H1 (cell line): Measurements from ENCODE around the gene MYL9. TPM values are rescaled to one million over a fixed set of nuclear protein-coding genes. Genes with fewer than 3 reads are reported as not detected.

ENCODE experiments used
- CTCF ChIA-PET: fragments of 300-600 bp; sonication (Branson Sonifier 250); formaldehyde crosslinking; loops from one replicate; lab custom pipeline; 2021; ENCODE audit not compliant: partially characterized antibody; lab: Charles Lee
- POLR2A ChIA-PET: fragments of 300-600 bp; sonication (Branson Sonifier 250); formaldehyde crosslinking; loops from one replicate; lab custom pipeline; 2021; ENCODE audit warnings: inconsistent platforms; ENCODE audit not compliant: partially characterized antibody; lab: Charles Lee
- DNase-seq, 2 experiments: peaks; one replicate each; pipeline versions ENCODE4 v3.0.0 to v3.0.0-alpha.2; 2010 to 2022; ENCODE audit warnings: low spot score in 2 of 2, low read depth in 1 of 2, mixed read lengths in 1 of 2
- FAIRE-seq: peaks from 2 replicates; lab custom pipeline; 2011; peaks lifted over from hg19 to GRCh38; lab: Jason Lieb, UNC
- H2AFZ ChIP-seq: 2 replicates; pipeline ENCODE4 v1.8.1; 2012; ENCODE audit warnings: low read length, inconsistent platforms
- H2AK5ac ChIP-seq: 2 replicates; pipeline ENCODE4 v1.6.1; 2013; ENCODE audit warnings: low read depth, low read length
- H2BK120ac ChIP-seq: replicated peaks from 2 replicates; pipeline ENCODE3; 2013; ENCODE audit warnings: low read depth, low read length, inconsistent platforms
- H2BK12ac ChIP-seq: 2 replicates; pipeline ENCODE4 v1.6.1; 2013; ENCODE audit warnings: low read depth, low read length
- H2BK15ac ChIP-seq: 2 replicates; pipeline ENCODE4 v1.6.1; 2013; ENCODE audit warnings: low read length
- H2BK20ac ChIP-seq: 2 replicates; pipeline ENCODE4 v1.6.1; 2013; ENCODE audit warnings: low read length
- H2BK5ac ChIP-seq: 2 replicates; pipeline ENCODE4 v1.6.1; 2013; ENCODE audit warnings: low read depth, low read length
- H3K14ac ChIP-seq: 2 replicates; pipeline ENCODE4 v1.6.1; 2013; ENCODE audit warnings: inconsistent platforms; ENCODE audit not compliant: insufficient read length
- H3K18ac ChIP-seq: 2 replicates; pipeline ENCODE4 v1.6.1; 2013; ENCODE audit warnings: low read length; ENCODE audit errors: extremely low read depth
- H3K23ac ChIP-seq: 2 replicates; pipeline ENCODE4 v1.6.1; 2013; ENCODE audit warnings: inconsistent platforms; ENCODE audit not compliant: insufficient read length
- H3K23me2 ChIP-seq: 2 replicates; pipeline ENCODE4 v1.6.1; 2013; ENCODE audit warnings: low read depth, low read length
- H3K27ac ChIP-seq: 2 replicates; pipeline ENCODE4 v1.6.1; 2011; ENCODE audit warnings: low read depth, low read length, inconsistent platforms
- H3K27me3 ChIP-seq, 4 experiments: replicated peaks in 1 of 4; 1 replicate in 1 of 4; 2 replicates in 3 of 4; pipeline versions ENCODE4 v1.6.1 to v1.8.1; 2011 to 2013; ENCODE audit warnings: low read length in 3 of 4, mild to moderate bottlenecking in 3 of 4, inconsistent platforms in 2 of 4, mixed read lengths in 2 of 4, moderate library complexity in 1 of 4; ENCODE audit not compliant: control insufficient read depth in 3 of 4, insufficient read depth in 3 of 4; ENCODE audit errors: extremely low read depth in 1 of 4
- H3K36me3 ChIP-seq, 4 experiments: 2 replicates each; pipeline versions ENCODE4 v1.6.1 to v1.8.1; 2011 to 2013; ENCODE audit warnings: mild to moderate bottlenecking in 4 of 4, low read length in 3 of 4, moderate library complexity in 2 of 4, control low read depth in 1 of 4, inconsistent platforms in 1 of 4; ENCODE audit not compliant: insufficient read depth in 4 of 4, control insufficient read depth in 2 of 4
- H3K4ac ChIP-seq: replicated peaks from 2 replicates; pipeline ENCODE3; 2013; ENCODE audit warnings: low read length, low read depth, mixed read lengths, inconsistent platforms; ENCODE audit not compliant: insufficient read length
- H3K4me1 ChIP-seq, 4 experiments: replicated peaks in 1 of 4; 1 replicate in 1 of 4; 2 replicates in 3 of 4; pipeline versions ENCODE4 v1.6.1 to v1.8.1; 2011 to 2013; ENCODE audit warnings: low read length in 3 of 4, inconsistent platforms in 2 of 4, mixed read lengths in 1 of 4; ENCODE audit not compliant: insufficient read depth in 4 of 4, control insufficient read depth in 3 of 4
- H3K4me2 ChIP-seq, 2 experiments: 2 replicates each; pipeline versions ENCODE4 v1.6.1 to v1.8.1; 2011 to 2013; ENCODE audit warnings: low read depth in 2 of 2, low read length in 2 of 2, control low read depth in 1 of 2, inconsistent platforms in 1 of 2, mild to moderate bottlenecking in 1 of 2; ENCODE audit not compliant: insufficient read depth in 1 of 2
- H3K4me3 ChIP-seq, 4 experiments: fragments of 200-600, 300-600 bp in 1 of 4; sonication (generic), shearing (Covaris generic), sonication (Bioruptor Twin) in 1 of 4; 2 replicates each; pipeline versions ENCODE4 v1.5.1 to v1.8.1; 2011 to 2016; ENCODE audit warnings: low read length in 4 of 4, low read depth in 3 of 4, control low read depth in 2 of 4, inconsistent platforms in 2 of 4, mild to moderate bottlenecking in 2 of 4, mixed read lengths in 1 of 4, moderate library complexity in 1 of 4; ENCODE audit not compliant: insufficient read depth in 2 of 4; ENCODE audit errors: extremely low read depth in 1 of 4
- H3K56ac ChIP-seq: replicated peaks from 2 replicates; pipeline ENCODE3; 2013; ENCODE audit warnings: low read depth, mild to moderate bottlenecking, mixed read lengths, low read length, inconsistent platforms; ENCODE audit not compliant: insufficient read length
- H3K79me1 ChIP-seq: 2 replicates; pipeline ENCODE4 v1.6.1; 2013; ENCODE audit warnings: low read depth, low read length, control low read depth
- H3K79me2 ChIP-seq, 2 experiments: 2 replicates each; pipeline versions ENCODE4 v1.6.1 to v1.8.1; 2012 to 2013; ENCODE audit warnings: low read length in 2 of 2, mild to moderate bottlenecking in 2 of 2, inconsistent platforms in 1 of 2; ENCODE audit not compliant: insufficient read depth in 2 of 2, control insufficient read depth in 1 of 2
- H3K9ac ChIP-seq, 4 experiments: replicated peaks in 1 of 4; 1 replicate in 1 of 4; 2 replicates in 3 of 4; pipeline versions ENCODE4 v1.6.1 to v1.8.1; 2011 to 2013; ENCODE audit warnings: low read depth in 3 of 4, low read length in 3 of 4, control low read depth in 2 of 4, mild to moderate bottlenecking in 2 of 4, moderate library complexity in 2 of 4, inconsistent platforms in 1 of 4; ENCODE audit errors: extremely low read depth in 1 of 4
- H3K9me3 ChIP-seq, 2 experiments: 2 replicates each; pipeline versions ENCODE4 v1.6.1 to v1.8.1; 2012 to 2013; ENCODE audit warnings: mild to moderate bottlenecking in 2 of 2, moderate library complexity in 2 of 2, control low read depth in 1 of 2, inconsistent platforms in 1 of 2, low read depth in 1 of 2, low read length in 1 of 2, mixed read lengths in 1 of 2; ENCODE audit not compliant: insufficient read depth in 2 of 2
- H4K20me1 ChIP-seq, 2 experiments: replicated peaks in 1 of 2; 2 replicates each; pipeline versions ENCODE3 to v1.8.1; 2011 to 2013; ENCODE audit warnings: inconsistent platforms in 2 of 2, low read length in 2 of 2, mild to moderate bottlenecking in 1 of 2; ENCODE audit not compliant: insufficient read depth in 2 of 2, control insufficient read depth in 1 of 2
- H4K5ac ChIP-seq: 2 replicates; pipeline ENCODE4 v1.6.1; 2013; ENCODE audit warnings: low read length, low read depth, mixed read lengths, inconsistent platforms; ENCODE audit not compliant: insufficient read length
- H4K8ac ChIP-seq: 2 replicates; pipeline ENCODE4 v1.8.0; 2013; ENCODE audit warnings: mild to moderate bottlenecking, moderate library complexity, low read length, inconsistent platforms; ENCODE audit not compliant: insufficient read depth; ENCODE audit errors: extremely low read depth
- H4K91ac ChIP-seq: replicated peaks from 2 replicates; pipeline ENCODE3; 2013; ENCODE audit warnings: low read length, mixed read lengths, inconsistent platforms; ENCODE audit not compliant: insufficient read length
- ASH2L ChIP-seq: fragments of 200-600, 300-600 bp; sonication (generic); IDR thresholded peaks from one replicate; pipeline ENCODE4 v1.7.1; 2017; ENCODE audit warnings: low read length
- BCL11A ChIP-seq, 2 experiments: IDR thresholded peaks; one replicate each; pipeline ENCODE4 v1.6.1; 2011; ENCODE audit warnings: low read depth in 2 of 2, low read length in 2 of 2, mild to moderate bottlenecking in 2 of 2
- CHD1 ChIP-seq: IDR thresholded peaks from 2 replicates; pipeline ENCODE4 v1.6.1; 2012; ENCODE audit warnings: low read depth, low read length, improper control_type of control experiment
- CREB1 ChIP-seq: IDR thresholded peaks from 2 replicates; pipeline ENCODE4 v1.6.1; 2012; ENCODE audit warnings: inconsistent platforms
- KDM4A ChIP-seq: IDR thresholded peaks from one replicate; pipeline ENCODE4 v1.7.1; 2012; ENCODE audit warnings: low read depth, mild to moderate bottlenecking, moderate library complexity, low read length, inconsistent platforms; ENCODE audit not compliant: severe bottlenecking
- SAP30 ChIP-seq: fragments of 300-600 bp; sonication (generic); IDR thresholded peaks from 2 replicates; pipeline ENCODE4 v1.7.1; 2012; ENCODE audit warnings: low read length, moderate library complexity, mild to moderate bottlenecking, inconsistent platforms; ENCODE audit not compliant: insufficient read depth, insufficient replicate concordance
- WGBS, 2 experiments: shearing (Covaris generic) in 1 of 2; methylation state at CpG; one replicate each; pipeline versions ENCODE4 v1.1.6 to v1.1.7; 2013 to 2015; ENCODE audit warnings: low lambda C conversion rate in 2 of 2, mixed read lengths in 2 of 2, inconsistent platforms in 1 of 2, low coverage in 1 of 2, missing lambda C conversion rate in 1 of 2; ENCODE audit not compliant: insufficient replicate concordance in 2 of 2, insufficient coverage in 1 of 2, insufficient read length in 1 of 2; ENCODE audit errors: extremely low coverage in 1 of 2, missing lambda C conversion rate in 1 of 2; 5-methylcytosine and 5-hydroxymethylcytosine counted together
- polyA plus RNA-seq, 7 experiments: library from polyadenylated mRNA; depleted of rRNA in 3 of 7; stranded (reverse) in 5 of 7; unstranded in 2 of 7; fragments of >200 nt in 5 of 7; fragments of 200-250 nt in 2 of 7; gene quantifications; 1 replicate in 5 of 7; 2 replicates in 1 of 7; 4 replicates in 1 of 7; pipeline versions ENCODE4 v1.2.1 to v1.2.3, GENCODE V29; 2011 to 2013; ENCODE audit warnings: missing spikeins in 2 of 7, mixed read lengths in 2 of 7
- total RNA-seq: library from RNA; stranded (reverse); fragmentation: NEBNext Ultra II Directional; extraction: Animal tissue kit (Norgen Biotek cat#: 25700); gene quantifications from 2 replicates; pipeline ENCODE4 v1.2.1, GENCODE V29; 2021

The MYL9 gene
- total and polyA plus RNA-seq, 2 of the 8 experiments (the other 6 are each of a cell fraction or from before 2014, with no cell fraction given) = 26.8 to 193 TPM

DNA sequence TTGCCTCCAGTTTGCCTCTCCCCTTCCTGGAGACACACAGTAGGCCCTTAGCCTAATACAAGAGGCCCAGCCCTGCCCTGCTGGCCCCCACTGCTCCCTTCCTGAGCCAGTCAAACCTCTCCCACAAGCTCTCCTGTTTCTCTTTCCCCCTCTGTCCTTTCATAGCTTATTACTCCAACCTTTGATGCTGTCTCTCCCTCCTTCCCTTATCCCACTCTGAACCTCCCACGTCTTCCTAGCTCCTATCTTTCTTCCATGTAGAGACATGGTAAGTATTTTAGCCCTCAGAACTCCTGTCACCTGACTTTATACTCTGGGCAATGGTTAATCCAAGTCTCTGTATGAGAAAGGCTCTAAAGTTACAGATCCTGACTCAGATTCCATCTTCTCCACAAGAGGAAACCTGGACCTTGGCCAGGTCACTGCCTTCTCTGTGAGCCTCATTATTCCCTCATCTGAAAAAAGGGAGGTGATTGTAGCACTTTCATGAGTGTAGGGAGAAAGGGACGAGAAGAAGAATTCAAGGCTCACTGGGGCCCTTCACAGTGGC, 38.8 kb downstream of the MYL9 start:
- POLR2A ChIA-PET = interaction anchor here (17.6 to 26.6 kb wide), 2 partner anchors 7 to 14 kb away, joined by 388 read pairs; partner anchors contain the start of genes RAB5IF and TGIF2
- FAIRE-seq = no peak
- peaks cover 5% of the 10 kb centered on the region; the same call in 1 of the 2 replicates for H3K23me2 ChIP-seq
- peaks cover 3 to 11% (median 8%) of the 10 kb centered on the region in 4 experiments for H3K4me1 ChIP-seq
- H3K23ac ChIP-seq = no peak overlapping the region
- peaks cover 15 to 44% of the 10 kb centered on the region in 2 experiments for H3K79me2 ChIP-seq
- peaks cover 7% of the 10 kb centered on the region for H3K79me1 ChIP-seq
- H3K18ac ChIP-seq = no peak overlapping the region
- H4K91ac ChIP-seq = no peak overlapping the region
- WGBS, 2 experiments = 84% methylated on average over 2 of the region's 2 CpGs; no CpG with 5 or more reads in 1 of the 2 experiments
- H3K4me3 ChIP-seq = no peak overlapping the region
- CTCF ChIA-PET = interaction anchor here (0.6 to 18.0 kb wide), 6 partner anchors 9 to 633 kb away, joined by 3 to 202 read pairs (median 3); partner anchors contain the start of gene RAB5IF
- no peak overlapping the region for H3K9ac ChIP-seq
- DNase-seq = no peak
- no peak overlapping the region for H3K4me2 ChIP-seq
- H2BK120ac ChIP-seq = no peak overlapping the region
- no peak overlapping the region for H3K14ac ChIP-seq
- no peak overlapping the region for H2BK5ac ChIP-seq
- H4K5ac ChIP-seq = no peak overlapping the region
- H3K27ac ChIP-seq = no peak overlapping the region
- peaks cover 4 to 45% (median 22%) of the 10 kb centered on the region in 4 experiments for H3K36me3 ChIP-seq
- no peak overlapping the region for H2BK20ac ChIP-seq
- no peak overlapping the region for H4K8ac ChIP-seq
- H3K56ac ChIP-seq = no peak overlapping the region
- no peaks in the 10 kb centered on the region for H3K9me3 ChIP-seq
- H4K20me1 ChIP-seq = peaks cover 3 to 4% of the 10 kb centered on the region in 2 experiments
- H3K27me3 ChIP-seq = no peaks in the 10 kb centered on the region
- H2BK15ac ChIP-seq = no peak overlapping the region
- no peak overlapping the region for H2AFZ ChIP-seq
- H2BK12ac ChIP-seq = no peak overlapping the region
- H3K4ac ChIP-seq = no peak overlapping the region
- no peak overlapping the region for H2AK5ac ChIP-seq
- TF ChIP-seq KDM4A = no peak
- TF ChIP-seq CHD1 = no peak
- TF ChIP-seq CREB1 = no peak
- no peak for TF ChIP-seq BCL11A (IDR thresholded peaks at IDR 0.05; ENCODE audit: low read depth in 2 of 2, low read length in 2 of 2)
- TF ChIP-seq ASH2L = no peak
- TF ChIP-seq SAP30 = no peak
